Activated T-helper 2 cell treated with anti-CD3 and anti-CD28 coated beads, Interferon-gamma antibody, Interleukin-2, Interleukin-4, amounts not matched to agents 10 μg/mL and 5 μg/mL and 100 μg/mL, durations not matched to agents 14 hours and 24 hours and 36 hours (primary cell): ENCODE measurements around the gene DAB1. TPM values are rescaled to one million over a fixed set of nuclear protein-coding genes. Genes with fewer than 3 reads are reported as not detected.

Experiments used
- DNase-seq: peaks from one replicate; pipeline ENCODE4 v3.0.0; 2021; ENCODE audit warnings: low spot score
- H3K27ac Mint-ChIP-seq: one replicate; pipeline ENCODE4 v1.8.0; 2021; ENCODE audit warnings: mixed read lengths
- H3K27me3 Mint-ChIP-seq: one replicate; pipeline ENCODE4 v1.8.0; 2021; ENCODE audit warnings: low read depth, mixed read lengths
- H3K36me3 Mint-ChIP-seq: one replicate; pipeline ENCODE4 v1.8.0; 2021; ENCODE audit warnings: low read depth, mixed read lengths
- H3K4me1 Mint-ChIP-seq: one replicate; pipeline ENCODE4 v1.8.0; 2021; ENCODE audit warnings: low read depth, mixed read lengths
- H3K4me3 Mint-ChIP-seq: one replicate; pipeline ENCODE4 v1.8.0; 2021; ENCODE audit warnings: low read depth, mild to moderate bottlenecking, moderate library complexity, mixed read lengths
- H3K9me3 Mint-ChIP-seq: one replicate; pipeline ENCODE4 v1.8.0; 2021; ENCODE audit warnings: mixed read lengths
- intact Hi-C: fragments of 100-400 bp; cut with micrococcal nuclease; formaldehyde crosslinking; loops from one replicate; pipeline ENCODE4 v1.15.1; 2023
- total RNA-seq: library from RNA; stranded (reverse); gene quantifications from 2 replicates; pipeline ENCODE4 v1.2.3, GENCODE V29; 2022

The DAB1 gene
- not detected in 2 replicates for total RNA-seq

- intact Hi-C loops: loop anchor here (10.0 kb wide), 1 partner anchor 1151 kb away; the partner anchor contains the start of gene TACSTD2
- Mint-ChIP-seq H3K36me3 (no peaks in the 10 kb centered on the region), H3K4me1 (no peaks in the 10 kb centered on the region), H3K9me3 (no peaks in the 10 kb centered on the region), H3K27me3 (peaks cover 57% of the 10 kb centered on the region), H3K4me3 (no peak within 1 kb of the TSS), H3K27ac (no peak within 1 kb of the TSS)
- DNase-seq: no peak
These were observed at the start of gene DAB1 for GRCh38 chr1:57423656-57424211. Gene DAB1, minus strand, starts transcription at chr1:57424060. Its CDS starts 133,030 bp downstream, at chr1:57291030.

- no peaks in the 10 kb centered on the region for H3K27me3 Mint-ChIP-seq
- H3K27ac Mint-ChIP-seq: no peak overlapping the region
- intact Hi-C loops: no loop called here
- no peak for DNase-seq
- no peak overlapping the region for H3K4me3 Mint-ChIP-seq
- no peaks in the 10 kb centered on the region for H3K9me3 Mint-ChIP-seq
- H3K4me1 Mint-ChIP-seq: no peaks in the 10 kb centered on the region
- no peaks in the 10 kb centered on the region for H3K36me3 Mint-ChIP-seq
These were observed 49.6 kb upstream of the DAB1 start for GRCh38 chr1:57473448-57473847.

- H3K4me1 Mint-ChIP-seq: no peaks in the 10 kb centered on the region
- no peak overlapping the region for H3K27ac Mint-ChIP-seq
- no peaks in the 10 kb centered on the region for H3K27me3 Mint-ChIP-seq
- no peaks in the 10 kb centered on the region for H3K36me3 Mint-ChIP-seq
- intact Hi-C loops: no loop called here
- no peak for DNase-seq
- H3K9me3 Mint-ChIP-seq: no peaks in the 10 kb centered on the region
- no peak overlapping the region for H3K4me3 Mint-ChIP-seq
These were observed 48.1 kb upstream of the DAB1 start for GRCh38 chr1:57471995-57472394.

GRCh38 chr1:57470036-57470435, 46.2 kb upstream of the DAB1 start:
- no peaks in the 10 kb centered on the region for H3K4me1 Mint-ChIP-seq
- no peak overlapping the region for H3K27ac Mint-ChIP-seq
- no peaks in the 10 kb centered on the region for H3K36me3 Mint-ChIP-seq
- intact Hi-C loops: no loop called here
- no peak for DNase-seq
- no peak overlapping the region for H3K4me3 Mint-ChIP-seq
- no peaks in the 10 kb centered on the region for H3K9me3 Mint-ChIP-seq
- no peaks in the 10 kb centered on the region for H3K27me3 Mint-ChIP-seq

- H3K4me1 Mint-ChIP-seq: no peaks in the 10 kb centered on the region
- DNase-seq: no peak
- no peaks in the 10 kb centered on the region for H3K36me3 Mint-ChIP-seq
- no peaks in the 10 kb centered on the region for H3K9me3 Mint-ChIP-seq
- no peak overlapping the region for H3K27ac Mint-ChIP-seq
- H3K4me3 Mint-ChIP-seq: no peak overlapping the region
- intact Hi-C loops: no loop called here
- H3K27me3 Mint-ChIP-seq: no peaks in the 10 kb centered on the region
These were observed 45.0 kb upstream of the DAB1 start for GRCh38 chr1:57468641-57469523.

GRCh38 chr1:57467830-57468229, 44.0 kb upstream of the DAB1 start:
- intact Hi-C loops: no loop called here
- H3K4me1 Mint-ChIP-seq: no peaks in the 10 kb centered on the region
- DNase-seq: no peak
- H3K36me3 Mint-ChIP-seq: no peaks in the 10 kb centered on the region
- no peaks in the 10 kb centered on the region for H3K27me3 Mint-ChIP-seq
- H3K9me3 Mint-ChIP-seq: no peaks in the 10 kb centered on the region
- no peak overlapping the region for H3K4me3 Mint-ChIP-seq
- H3K27ac Mint-ChIP-seq: no peak overlapping the region

- DNase-seq: no peak
- no peak overlapping the region for H3K4me3 Mint-ChIP-seq
- intact Hi-C loops: no loop called here
- H3K4me1 Mint-ChIP-seq: no peaks in the 10 kb centered on the region
- no peaks in the 10 kb centered on the region for H3K27me3 Mint-ChIP-seq
- no peak overlapping the region for H3K27ac Mint-ChIP-seq
- H3K36me3 Mint-ChIP-seq: no peaks in the 10 kb centered on the region
- no peaks in the 10 kb centered on the region for H3K9me3 Mint-ChIP-seq
These were observed 40.9 kb upstream of the DAB1 start for GRCh38 chr1:57464756-57465155.

- Mint-ChIP-seq H3K36me3 (no peaks in the 10 kb centered on the region), H3K27ac (no peak overlapping the region), H3K9me3 (no peaks in the 10 kb centered on the region), H3K4me1 (no peaks in the 10 kb centered on the region), H3K27me3 (no peaks in the 10 kb centered on the region), H3K4me3 (no peak overlapping the region)
- DNase-seq: no peak
- intact Hi-C loops: no loop called here
These were observed 39.5 kb upstream of the DAB1 start for GRCh38 chr1:57463343-57463742.

- Mint-ChIP-seq H3K36me3 (no peaks in the 10 kb centered on the region), H3K27me3 (no peaks in the 10 kb centered on the region), H3K9me3 (no peaks in the 10 kb centered on the region), H3K27ac (no peak overlapping the region), H3K4me1 (no peaks in the 10 kb centered on the region), H3K4me3 (no peak overlapping the region)
- intact Hi-C loops: no loop called here
- no peak for DNase-seq
These were observed 37.5 kb upstream of the DAB1 start for GRCh38 chr1:57461405-57461804.

GRCh38 chr1:57451516-57451915, 27.7 kb upstream of the DAB1 start:
- no peak for DNase-seq
- Mint-ChIP-seq H3K27ac (no peak overlapping the region), H3K36me3 (no peaks in the 10 kb centered on the region), H3K27me3 (no peaks in the 10 kb centered on the region), H3K4me1 (no peaks in the 10 kb centered on the region), H3K9me3 (no peaks in the 10 kb centered on the region), H3K4me3 (no peak overlapping the region)
- intact Hi-C loops: no loop called here

- no peak for DNase-seq
- Mint-ChIP-seq H3K4me1 (no peaks in the 10 kb centered on the region), H3K27ac (no peak overlapping the region), H3K9me3 (no peaks in the 10 kb centered on the region), H3K36me3 (no peaks in the 10 kb centered on the region), H3K27me3 (no peaks in the 10 kb centered on the region), H3K4me3 (no peak overlapping the region)
- intact Hi-C loops: no loop called here
These were observed 27.1 kb upstream of the DAB1 start for GRCh38 chr1:57450981-57451380.

GRCh38 chr1:57447551-57447950, 23.7 kb upstream of the DAB1 start:
- Mint-ChIP-seq H3K4me3 (no peak overlapping the region), H3K27me3 (no peaks in the 10 kb centered on the region), H3K27ac (no peak overlapping the region), H3K9me3 (no peaks in the 10 kb centered on the region), H3K36me3 (no peaks in the 10 kb centered on the region), H3K4me1 (no peaks in the 10 kb centered on the region)
- no peak for DNase-seq
- intact Hi-C loops: no loop called here

GRCh38 chr1:57443004-57443403, 19.1 kb upstream of the DAB1 start:
- no peak overlapping the region for H3K4me3 Mint-ChIP-seq
- H3K27me3 Mint-ChIP-seq: no peaks in the 10 kb centered on the region
- intact Hi-C loops: no loop called here
- no peaks in the 10 kb centered on the region for H3K36me3 Mint-ChIP-seq
- no peaks in the 10 kb centered on the region for H3K4me1 Mint-ChIP-seq
- no peak for DNase-seq
- H3K9me3 Mint-ChIP-seq: no peaks in the 10 kb centered on the region
- H3K27ac Mint-ChIP-seq: no peak overlapping the region
